Mucosa of descending colon (tissue), 3 donors: ENCODE data around the gene PARP8. TPM values are rescaled to one million over a fixed set of nuclear protein-coding genes. Genes with fewer than 3 reads are reported as not detected.

Source experiments
- ATAC-seq: fragments of 200-7000 bp; cut with Tn5 transposase; one replicate; pipeline ENCODE4 v1.9.1; 2020; ENCODE audit warnings: mild to moderate bottlenecking, moderate library complexity
- DNase-seq, 3 donors: peaks; one replicate each; pipeline ENCODE4 v3.0.0-alpha.2; 2020
- H3K36me3 ChIP-seq: fragments of 200-600 bp; one replicate; pipeline ENCODE4 v1.8.0; 2021; ENCODE audit warnings: low read depth, mild to moderate bottlenecking
- H3K4me1 ChIP-seq: fragments of 200-600 bp; one replicate; pipeline ENCODE4 v1.8.0; 2021; ENCODE audit warnings: low read depth, mild to moderate bottlenecking
- H3K4me3 ChIP-seq: fragments of 200-600 bp; one replicate; pipeline ENCODE4 v1.8.0; 2021; ENCODE audit warnings: mild to moderate bottlenecking
- H3K9me3 ChIP-seq: fragments of 200-600 bp; one replicate; pipeline ENCODE4 v1.8.0; 2021; ENCODE audit warnings: mild to moderate bottlenecking
- intact Hi-C, 2 donors: fragments of 100-400 bp; cut with DNase I in 1 of 2; cut with micrococcal nuclease in 1 of 2; formaldehyde crosslinking; loops; one replicate each; pipeline versions ENCODE4 v1.11.0 to v1.11.1; 2022; cut with DNase I, micrococcal nuclease
- total RNA-seq, 3 donors: library from RNA; stranded (reverse); fragmentation: NEBNext Ultra II Directional in 2 of 3; extraction: Animal tissue kit (Norgen Biotek cat#: 25700) in 2 of 3; gene quantifications; one replicate each; pipeline versions ENCODE4 v1.2.1 to v1.2.4, GENCODE V29; 2021 to 2023
- TF ChIP-seq, protein P1 (sequence below): fragments of 200-600 bp; IDR thresholded peaks from one replicate; pipeline ENCODE4 v1.8.0; 2022; ENCODE audit warnings: antibody characterized with exemption, mild to moderate bottlenecking
- donor health status: DM: no; HTN: no; CAD: no; lungs with moderate emphysema.
- donor health status: DM: no; HTN: no; CAD: no.
- donor health status: DM: no; HTN: yes; CAD: no.

PARP8 gene
- total RNA-seq, 3 donors from 2014 or later = 7.4 to 29.3 (median 20.1) TPM

DNA sequence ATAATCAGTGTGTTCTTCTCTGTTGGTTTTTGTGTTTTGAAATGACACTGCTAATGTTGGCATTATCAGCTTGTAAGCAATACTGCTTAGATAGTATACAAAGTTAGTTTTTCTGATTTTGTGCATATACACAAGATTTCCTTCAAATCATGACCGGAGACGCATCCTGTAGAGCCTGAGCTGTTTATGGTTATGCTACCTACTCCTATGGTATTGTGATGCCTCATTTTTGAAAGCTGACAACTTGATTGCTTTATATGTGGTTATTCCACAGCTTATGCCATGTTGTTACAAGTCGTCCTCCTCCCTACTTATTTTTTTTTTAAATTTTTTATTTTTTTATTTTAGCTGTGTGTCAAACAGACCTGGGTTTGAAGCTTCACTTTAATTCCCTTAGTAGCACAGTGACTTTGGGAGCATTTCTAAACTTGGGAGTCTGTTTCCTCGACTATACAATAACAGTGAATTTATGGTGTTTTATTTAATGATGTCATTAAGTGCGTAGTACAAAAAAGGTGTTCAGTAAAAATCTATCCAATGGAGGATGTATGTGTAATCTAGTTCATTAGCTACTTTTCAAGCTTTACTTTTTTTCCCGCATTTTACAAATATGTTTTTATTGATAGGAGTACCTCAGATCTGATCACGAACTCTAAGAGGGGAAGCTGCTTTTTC, 59.5 kb downstream of the PARP8 start:
- intact Hi-C loops = no loop called here
- DNase-seq = no peak

DNA sequence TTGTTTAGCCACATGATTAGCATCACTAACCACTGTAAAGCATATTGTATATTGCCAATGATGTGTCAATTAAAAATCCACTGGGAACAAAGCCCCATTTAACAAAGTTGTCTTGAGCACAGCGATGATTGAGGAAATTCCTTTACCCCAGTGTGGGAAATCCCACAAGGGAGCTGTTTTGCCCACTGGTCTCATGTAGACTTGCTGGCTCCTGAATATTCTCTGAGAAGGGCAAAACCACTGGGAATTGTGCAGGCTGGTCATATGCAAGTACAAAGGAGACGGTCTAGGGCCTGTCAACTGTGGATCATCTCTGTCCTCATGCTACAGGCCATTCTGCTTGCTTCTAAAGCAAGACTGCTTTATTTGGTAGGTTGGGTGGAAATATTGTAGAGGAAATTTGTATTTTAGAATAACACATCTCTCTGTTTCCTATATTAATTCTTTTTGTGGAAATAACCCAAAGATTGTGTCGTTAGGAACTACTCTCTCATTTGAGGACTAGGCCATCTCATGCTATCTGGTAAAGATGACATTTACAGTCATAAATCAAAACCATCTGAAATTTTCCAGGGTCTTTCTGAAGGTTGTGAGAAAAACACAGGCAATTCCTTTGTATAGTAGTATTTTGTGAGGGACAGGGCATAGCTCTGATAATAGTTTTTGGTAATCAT, 60.2 kb downstream of the PARP8 start:
- intact Hi-C loops = no loop called here
- ATAC-seq (no peak), DNase-seq (no peak)
- peaks cover 6% of the 10 kb centered on the region for H3K4me1 ChIP-seq
- TF ChIP-seq, protein P1, sequence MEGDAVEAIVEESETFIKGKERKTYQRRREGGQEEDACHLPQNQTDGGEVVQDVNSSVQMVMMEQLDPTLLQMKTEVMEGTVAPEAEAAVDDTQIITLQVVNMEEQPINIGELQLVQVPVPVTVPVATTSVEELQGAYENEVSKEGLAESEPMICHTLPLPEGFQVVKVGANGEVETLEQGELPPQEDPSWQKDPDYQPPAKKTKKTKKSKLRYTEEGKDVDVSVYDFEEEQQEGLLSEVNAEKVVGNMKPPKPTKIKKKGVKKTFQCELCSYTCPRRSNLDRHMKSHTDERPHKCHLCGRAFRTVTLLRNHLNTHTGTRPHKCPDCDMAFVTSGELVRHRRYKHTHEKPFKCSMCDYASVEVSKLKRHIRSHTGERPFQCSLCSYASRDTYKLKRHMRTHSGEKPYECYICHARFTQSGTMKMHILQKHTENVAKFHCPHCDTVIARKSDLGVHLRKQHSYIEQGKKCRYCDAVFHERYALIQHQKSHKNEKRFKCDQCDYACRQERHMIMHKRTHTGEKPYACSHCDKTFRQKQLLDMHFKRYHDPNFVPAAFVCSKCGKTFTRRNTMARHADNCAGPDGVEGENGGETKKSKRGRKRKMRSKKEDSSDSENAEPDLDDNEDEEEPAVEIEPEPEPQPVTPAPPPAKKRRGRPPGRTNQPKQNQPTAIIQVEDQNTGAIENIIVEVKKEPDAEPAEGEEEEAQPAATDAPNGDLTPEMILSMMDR = no peak
- no peak overlapping the region for H3K4me3 ChIP-seq
- H3K9me3 ChIP-seq = no peaks in the 10 kb centered on the region
- H3K36me3 ChIP-seq = no peaks in the 10 kb centered on the region

More for the DNA sequence above, 59.5 kb downstream of the PARP8 start:
- H3K36me3 ChIP-seq = no peaks in the 10 kb centered on the region
- no peak for ATAC-seq
- no peak overlapping the region for H3K4me3 ChIP-seq
- TF ChIP-seq, protein P1 = no peak
- peaks cover 6% of the 10 kb centered on the region for H3K4me1 ChIP-seq
- H3K9me3 ChIP-seq = no peaks in the 10 kb centered on the region

DNA sequence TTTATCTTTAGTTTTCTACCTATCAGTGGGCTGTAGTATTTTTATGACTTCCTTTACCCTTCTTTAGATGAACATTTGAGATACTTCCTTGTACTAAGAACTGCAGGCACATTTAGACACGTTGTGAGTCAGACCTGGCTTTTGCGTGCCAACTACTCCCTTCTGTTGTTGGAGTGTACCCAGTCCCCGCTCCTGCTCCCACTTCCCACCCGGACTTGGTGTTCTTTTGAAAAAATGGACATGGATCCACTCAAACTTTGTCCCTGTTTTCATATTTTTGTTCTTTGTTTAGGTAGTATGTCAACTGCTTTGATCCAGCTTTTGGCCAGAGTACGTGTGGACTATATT, 60.7 kb downstream of the PARP8 start:
- TF ChIP-seq, protein P1 = no peak

DNA sequence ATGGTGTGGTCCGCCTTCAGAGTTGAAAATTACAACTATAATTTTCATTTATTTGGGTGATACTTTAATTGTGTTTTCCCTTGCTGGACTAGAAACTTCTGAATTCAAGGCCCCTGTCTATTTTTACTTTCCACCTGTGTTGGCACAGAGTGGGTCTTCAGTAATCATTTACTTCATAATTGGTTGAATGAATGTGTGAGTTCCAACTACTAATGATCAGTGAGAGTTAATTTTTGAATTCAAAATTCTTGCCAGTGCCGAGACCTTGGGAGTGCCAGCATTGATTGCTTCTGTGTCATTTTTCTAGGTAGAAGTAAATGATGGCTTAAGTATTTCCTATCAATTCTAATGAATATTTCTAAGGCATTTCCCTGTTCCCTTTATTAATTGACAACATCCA, 61.4 kb downstream of the PARP8 start:
- intact Hi-C loops = no loop called here
- H3K4me3 ChIP-seq = no peak overlapping the region
- no peaks in the 10 kb centered on the region for H3K36me3 ChIP-seq
- H3K4me1 ChIP-seq = peaks cover 6% of the 10 kb centered on the region
- TF ChIP-seq, protein P1 = no peak
- ATAC-seq (no peak), DNase-seq (no peak)
- no peaks in the 10 kb centered on the region for H3K9me3 ChIP-seq

More for the DNA sequence above, 60.7 kb downstream of the PARP8 start:
- ATAC-seq = peak; percentile 99
- H3K4me1 ChIP-seq = peaks cover 6% of the 10 kb centered on the region
- H3K4me3 ChIP-seq = no peak overlapping the region
- intact Hi-C loops = no loop called here
- H3K36me3 ChIP-seq = no peaks in the 10 kb centered on the region
- DNase-seq = no peak
- no peaks in the 10 kb centered on the region for H3K9me3 ChIP-seq

DNA sequence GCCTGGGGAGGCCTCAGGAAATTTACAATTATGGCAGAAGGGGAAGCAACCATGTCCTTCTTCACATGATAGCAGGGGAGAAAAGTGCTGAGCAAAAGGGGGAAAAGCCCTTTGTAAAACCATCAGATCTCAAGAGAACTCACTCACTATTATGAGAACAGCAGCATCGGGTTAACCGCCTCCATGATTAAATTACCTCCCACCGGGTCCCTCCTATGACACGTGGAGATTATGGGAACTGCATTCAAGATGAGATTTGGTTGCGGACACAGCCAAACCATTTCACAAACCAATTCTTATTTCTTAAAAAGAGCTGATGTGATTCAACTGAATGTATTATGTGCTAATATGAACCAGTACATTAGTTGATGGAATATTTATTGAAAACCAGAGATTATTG, 63.9 kb downstream of the PARP8 start:
- intact Hi-C loops = no loop called here
- TF ChIP-seq, protein P1 = no peak
- DNase-seq = no peak
- Histone ChIP-seq H3K36me3 (no peaks in the 10 kb centered on the region), H3K4me3 (no peak overlapping the region), H3K4me1 (peaks cover 6% of the 10 kb centered on the region), H3K9me3 (no peaks in the 10 kb centered on the region)
- no peak for ATAC-seq
